ENCODE data around the gene NEURL3. TPM values are rescaled to one million over a fixed set of nuclear protein-coding genes. Genes with fewer than 3 reads are reported as not detected.

NEURL3 gene
- total RNA-seq, 1 donor from 2014 or later: 0.13 TPM

DNA sequence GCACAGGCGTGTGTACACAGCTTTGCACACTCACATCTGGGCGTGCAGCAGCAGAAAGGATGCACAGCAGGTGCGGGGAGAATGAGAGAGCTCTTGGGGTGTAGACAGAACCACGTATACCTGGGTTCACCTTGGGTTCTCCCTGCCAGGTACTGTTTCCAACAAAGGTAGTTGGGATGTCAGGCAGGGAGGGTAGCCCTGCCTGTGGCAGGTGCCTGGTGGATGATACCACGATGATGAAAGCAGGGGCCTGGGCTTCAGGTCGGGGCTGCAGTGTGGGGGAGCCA, 24.9 kb upstream of the NEURL3 start:
- Mint-ChIP-seq H3K4me1 (peaks cover 25% of the 10 kb centered on the region), H3K9me3 (no peaks in the 10 kb centered on the region), H3K4me3 (no peak overlapping the region), H3K27me3 (ENCODE audit: low read depth) (peaks cover 68% of the 10 kb centered on the region), H3K36me3 (no peaks in the 10 kb centered on the region), H3K27ac (no peak overlapping the region)
- no peak for DNase-seq (ENCODE audit: low spot score in 2 of 2, unreplicated experiment in 2 of 2)
- TF ChIP-seq, protein P1, sequence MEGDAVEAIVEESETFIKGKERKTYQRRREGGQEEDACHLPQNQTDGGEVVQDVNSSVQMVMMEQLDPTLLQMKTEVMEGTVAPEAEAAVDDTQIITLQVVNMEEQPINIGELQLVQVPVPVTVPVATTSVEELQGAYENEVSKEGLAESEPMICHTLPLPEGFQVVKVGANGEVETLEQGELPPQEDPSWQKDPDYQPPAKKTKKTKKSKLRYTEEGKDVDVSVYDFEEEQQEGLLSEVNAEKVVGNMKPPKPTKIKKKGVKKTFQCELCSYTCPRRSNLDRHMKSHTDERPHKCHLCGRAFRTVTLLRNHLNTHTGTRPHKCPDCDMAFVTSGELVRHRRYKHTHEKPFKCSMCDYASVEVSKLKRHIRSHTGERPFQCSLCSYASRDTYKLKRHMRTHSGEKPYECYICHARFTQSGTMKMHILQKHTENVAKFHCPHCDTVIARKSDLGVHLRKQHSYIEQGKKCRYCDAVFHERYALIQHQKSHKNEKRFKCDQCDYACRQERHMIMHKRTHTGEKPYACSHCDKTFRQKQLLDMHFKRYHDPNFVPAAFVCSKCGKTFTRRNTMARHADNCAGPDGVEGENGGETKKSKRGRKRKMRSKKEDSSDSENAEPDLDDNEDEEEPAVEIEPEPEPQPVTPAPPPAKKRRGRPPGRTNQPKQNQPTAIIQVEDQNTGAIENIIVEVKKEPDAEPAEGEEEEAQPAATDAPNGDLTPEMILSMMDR (IDR thresholded peaks at IDR 0.05; ENCODE audit: unreplicated experiment): no peak

DNA sequence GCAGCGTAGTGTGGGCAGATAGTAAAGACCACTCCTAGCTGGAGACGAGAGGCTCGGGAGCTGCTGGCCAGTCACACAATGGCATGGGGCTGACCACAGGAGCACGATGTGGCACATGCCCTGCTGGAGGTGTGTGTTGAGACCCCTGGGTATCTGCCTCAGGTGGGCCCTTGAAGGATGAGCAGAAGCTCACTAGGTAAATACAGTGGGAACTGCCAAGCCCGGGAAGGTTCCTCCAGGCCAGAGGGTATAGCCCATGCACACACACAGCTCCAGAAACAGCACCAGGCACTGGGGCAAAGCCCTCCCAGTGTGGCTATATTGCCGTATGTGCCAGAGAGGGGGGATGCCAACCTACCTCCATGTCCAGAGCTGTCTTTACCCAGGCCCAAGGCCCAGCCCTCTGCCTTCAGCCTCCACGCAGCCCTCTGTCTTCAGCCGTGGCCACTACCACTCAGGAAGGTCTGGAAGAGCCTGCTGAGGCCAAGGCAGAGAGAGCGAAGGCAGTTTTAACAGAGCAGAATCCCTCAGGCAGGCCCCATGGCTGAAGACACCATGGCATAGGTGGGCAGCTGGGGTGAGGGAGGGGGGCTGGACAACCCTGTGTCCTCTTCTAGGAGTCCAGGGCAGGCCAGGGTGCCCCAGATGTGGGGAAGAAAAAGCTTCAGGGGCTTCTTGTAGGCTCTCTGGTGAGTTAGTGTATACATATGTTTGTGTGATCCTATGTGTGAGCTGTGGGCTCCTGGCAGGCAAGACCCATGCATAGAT, 24.4 kb upstream of the NEURL3 start:
- H3K9me3 Mint-ChIP-seq: no peaks in the 10 kb centered on the region
- H3K27ac Mint-ChIP-seq: no peak overlapping the region
- peaks cover 72% of the 10 kb centered on the region for H3K27me3 Mint-ChIP-seq (ENCODE audit: low read depth)
- no peak overlapping the region for H3K4me3 Mint-ChIP-seq
- no peak for DNase-seq (ENCODE audit: low spot score in 2 of 2, unreplicated experiment in 2 of 2)
- peaks cover 25% of the 10 kb centered on the region for H3K4me1 Mint-ChIP-seq
- TF ChIP-seq, protein P1 (IDR thresholded peaks at IDR 0.05; ENCODE audit: unreplicated experiment): no peak
- H3K36me3 Mint-ChIP-seq: no peaks in the 10 kb centered on the region

DNA sequence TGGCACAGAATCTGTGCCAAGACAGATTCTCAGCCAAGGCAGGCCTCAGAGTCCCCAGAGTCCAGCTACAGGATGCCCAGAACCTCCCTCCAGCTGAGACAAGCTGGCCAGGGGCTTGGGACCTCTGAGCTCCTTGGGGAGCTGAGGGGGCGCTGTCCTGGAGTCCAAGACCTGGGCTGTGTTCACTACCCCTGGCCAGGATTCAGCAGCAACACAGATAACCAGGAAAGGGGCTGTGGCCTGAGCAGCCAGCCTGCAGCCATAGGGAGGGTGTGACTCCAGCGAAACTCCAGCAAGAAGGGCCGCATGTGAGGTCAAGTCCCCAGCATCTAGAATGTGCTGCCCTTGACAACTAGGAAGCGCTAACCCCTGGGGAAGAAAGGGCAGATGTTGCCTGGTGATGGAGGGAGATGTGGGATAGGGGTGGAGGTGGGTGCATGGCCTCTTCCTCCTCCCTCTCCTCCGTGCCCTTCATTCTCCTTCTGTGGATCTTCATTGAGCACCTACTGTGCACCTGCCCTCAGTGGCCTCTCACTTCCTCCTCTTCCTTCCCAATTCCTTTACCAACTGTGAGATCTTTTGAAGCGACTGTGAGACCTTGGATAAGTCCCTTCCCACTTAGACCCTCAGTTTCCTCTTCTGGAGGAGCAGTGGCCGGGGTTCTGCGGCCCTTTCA, 23.7 kb upstream of the NEURL3 start:
- peaks cover 75% of the 10 kb centered on the region for H3K27me3 Mint-ChIP-seq (ENCODE audit: low read depth)
- H3K27ac Mint-ChIP-seq: no peak overlapping the region
- no peaks in the 10 kb centered on the region for H3K9me3 Mint-ChIP-seq
- peaks cover 29% of the 10 kb centered on the region for H3K4me1 Mint-ChIP-seq
- DNase-seq (ENCODE audit: low spot score in 2 of 2, unreplicated experiment in 2 of 2): no peak
- TF ChIP-seq, protein P1 (IDR thresholded peaks at IDR 0.05; ENCODE audit: unreplicated experiment): no peak
- no peaks in the 10 kb centered on the region for H3K36me3 Mint-ChIP-seq
- no peak overlapping the region for H3K4me3 Mint-ChIP-seq

DNA sequence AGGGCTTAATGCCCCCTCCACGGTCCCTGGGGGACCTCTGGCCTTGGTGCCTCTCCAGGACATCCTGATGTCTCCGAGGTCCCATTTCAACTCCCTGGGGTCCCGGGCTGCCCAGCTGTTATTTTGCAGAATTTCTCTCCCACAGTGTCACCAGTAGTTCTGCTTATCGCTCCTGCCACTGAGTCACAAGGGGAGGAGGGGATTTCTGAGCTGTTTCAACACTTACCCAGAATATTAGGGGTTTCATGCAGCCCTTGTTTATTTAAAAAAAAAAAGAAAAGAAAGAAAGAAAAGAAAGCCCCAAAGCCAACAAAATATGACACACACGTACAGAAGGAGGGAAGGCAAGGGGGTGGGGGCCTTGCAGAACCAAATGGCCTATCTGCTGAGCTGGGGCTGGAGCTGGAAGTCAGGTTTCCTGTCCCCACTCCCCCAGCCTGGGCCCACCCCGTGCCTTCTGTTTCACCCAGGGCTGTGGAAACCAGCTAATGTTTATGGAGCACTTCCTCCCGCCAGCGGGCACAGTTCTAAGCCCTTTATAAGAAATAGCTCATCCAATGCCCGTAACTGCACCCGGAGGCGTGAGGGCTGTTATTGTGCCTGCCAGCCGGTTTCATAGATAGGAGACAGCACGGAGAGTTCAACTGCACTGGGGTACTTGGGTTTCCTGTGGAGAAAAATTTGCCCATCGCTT, 23.0 kb upstream of the NEURL3 start:
- TF ChIP-seq, protein P1 (IDR thresholded peaks at IDR 0.05; ENCODE audit: unreplicated experiment): no peak
- Mint-ChIP-seq H3K36me3 (no peaks in the 10 kb centered on the region), H3K4me3 (peak overlapping the region; percentile 56), H3K27me3 (ENCODE audit: low read depth) (peaks cover 77% of the 10 kb centered on the region), H3K9me3 (no peaks in the 10 kb centered on the region), H3K4me1 (peaks cover 28% of the 10 kb centered on the region), H3K27ac (peak overlapping the region; percentile 9)
- DNase-seq (ENCODE audit: low spot score in 2 of 2, unreplicated experiment in 2 of 2): no peak

DNA sequence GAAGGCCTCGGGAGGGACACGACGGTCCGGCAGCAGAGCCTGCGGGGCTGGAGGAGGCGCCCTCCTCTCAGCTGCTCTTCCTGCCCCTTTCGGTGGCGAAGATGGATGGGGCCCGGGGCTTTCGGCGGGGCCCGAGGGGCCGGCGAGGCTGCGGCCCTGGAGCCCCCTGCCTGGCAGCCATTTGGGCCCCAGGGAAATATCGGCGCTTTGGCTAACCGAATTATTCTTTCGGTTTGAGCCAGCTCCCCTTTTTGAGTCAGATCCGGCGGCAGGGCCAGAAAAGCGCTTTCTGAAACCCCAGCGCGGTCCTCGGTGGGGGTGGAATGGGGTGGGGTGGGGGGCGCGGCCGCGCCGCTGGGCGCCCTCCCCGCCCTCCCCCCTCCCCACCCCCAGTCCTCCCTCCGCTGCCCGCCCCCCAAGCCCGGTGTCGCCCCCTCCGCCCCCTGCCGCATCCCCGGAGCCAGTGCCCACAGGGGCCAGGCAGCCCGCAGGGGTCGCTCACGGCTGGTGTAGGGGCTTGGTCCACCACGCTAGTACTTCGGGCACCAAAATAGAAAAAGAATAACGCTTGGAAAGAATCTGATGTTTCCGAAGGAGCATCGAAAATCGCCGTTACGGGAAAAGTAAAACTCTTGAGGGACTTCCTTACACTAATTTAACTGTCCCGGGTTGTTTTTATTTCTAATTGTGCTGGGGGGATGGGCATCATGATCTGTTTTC, 22.3 kb upstream of the NEURL3 start:
- Mint-ChIP-seq H3K36me3 (no peaks in the 10 kb centered on the region), H3K9me3 (no peaks in the 10 kb centered on the region)
- DNase-seq (ENCODE audit: low spot score in 2 of 2, unreplicated experiment in 2 of 2): no peak

More for the DNA sequence above, 22.3 kb upstream of the NEURL3 start:
- Mint-ChIP-seq H3K4me3 (peak overlapping the region; percentile 56), H3K27ac (peak overlapping the region; percentile 9), H3K4me1 (peaks cover 25% of the 10 kb centered on the region), H3K27me3 (ENCODE audit: low read depth) (peaks cover 80% of the 10 kb centered on the region)
- TF ChIP-seq, protein P1 (IDR thresholded peaks at IDR 0.05; ENCODE audit: unreplicated experiment): no peak

Measured in mesothelial cell of epicardium (in vitro differentiated cells).